Panc1 (cell line): ENCODE measurements around the gene GRIA3. TPM values are rescaled to one million over a fixed set of nuclear protein-coding genes. Genes with fewer than 3 reads are reported as not detected.
"Not testable (repeated sequence)": the region's sequence is repeated elsewhere in the genome, so short reads cannot be mapped to it uniquely, and the experiment has no call there.

Experiments
- ATAC-seq: fragments of 200-7000 bp; cut with Tn5 transposase; 2 replicates; pipeline ENCODE4 v1.9.1; 2020; ENCODE audit warnings: mild to moderate bottlenecking, moderate library complexity
- BruUV-seq: library from RNA; stranded (reverse); fragments of 400-500 nt; replicated peaks from 2 replicates; lab custom pipeline; 2021; lab: Mats Ljungman, UMichigan
- CTCF ChIA-PET: fragments of 300-600 bp; sonication (Branson Sonifier 250); formaldehyde crosslinking; loops from one replicate; lab custom pipeline; 2022; ENCODE audit warnings: antibody characterized with exemption; lab: Charles Lee
- POLR2A ChIA-PET: fragments of 300-600 bp; sonication (Branson Sonifier 250); formaldehyde crosslinking; loops from one replicate; lab custom pipeline; 2022; ENCODE audit warnings: antibody characterized with exemption; lab: Charles Lee
- DNase-seq: peaks from one replicate; pipeline ENCODE4 v3.0.0-alpha.2; 2010; ENCODE audit warnings: low read depth, low spot score
- H3K27ac ChIP-seq: 2 replicates; pipeline ENCODE4 v1.5.1; 2011; ENCODE audit warnings: mild to moderate bottlenecking, low read length, inconsistent platforms
- H3K27me3 ChIP-seq: fragments of 200-500 bp; sonication (Bioruptor generic); 2 replicates; pipeline ENCODE4 v1.6.0; 2014; ENCODE audit warnings: low read length, inconsistent platforms; ENCODE audit not compliant: control insufficient read depth, insufficient read depth
- H3K36me3 ChIP-seq: fragments of 200-500 bp; sonication (Bioruptor generic); 2 replicates; pipeline ENCODE4 v1.5.1; 2014; ENCODE audit warnings: inconsistent platforms, mild to moderate bottlenecking, low read length, moderate library complexity; ENCODE audit not compliant: control insufficient read depth, insufficient read depth
- H3K4me1 ChIP-seq: 2 replicates; pipeline ENCODE4 v1.5.1; 2011; ENCODE audit warnings: inconsistent platforms, mild to moderate bottlenecking, low read length, moderate library complexity; ENCODE audit not compliant: control insufficient read depth, insufficient read depth
- H3K4me3 ChIP-seq, 2 experiments: 2 replicates each; pipeline ENCODE4 v1.5.1; 2011 to 2012; ENCODE audit warnings: low read depth in 2 of 2, low read length in 2 of 2, mild to moderate bottlenecking in 2 of 2, inconsistent platforms in 1 of 2, moderate library complexity in 1 of 2
- H3K9me3 ChIP-seq: fragments of 200-500 bp; sonication (Bioruptor generic); 2 replicates; pipeline ENCODE4 v1.5.1; 2014; ENCODE audit warnings: low read depth, mild to moderate bottlenecking, inconsistent platforms, low read length, moderate library complexity; ENCODE audit not compliant: control insufficient read depth, insufficient read depth
- CTCF ChIP-seq: fragments of 450-650 bp; IDR thresholded peaks from 2 replicates; pipeline ENCODE4 v1.5.1; 2017; ENCODE audit warnings: mild to moderate bottlenecking
- POLR2AphosphoS5 ChIP-seq: IDR thresholded peaks from 2 replicates; pipeline ENCODE4 v1.6.1; 2012; ENCODE audit warnings: mild to moderate bottlenecking, low read depth, low read length, moderate library complexity
- REST ChIP-seq, 2 experiments: IDR thresholded peaks; 2 replicates each; pipeline ENCODE4 v1.6.1; 2011 to 2012; ENCODE audit warnings: low read depth in 2 of 2, control low read depth in 1 of 2, low read length in 1 of 2, mild to moderate bottlenecking in 1 of 2, moderate library complexity in 1 of 2; ENCODE audit not compliant: insufficient read depth in 1 of 2
- SIN3A ChIP-seq: IDR thresholded peaks from 2 replicates; pipeline ENCODE4 v1.6.1; 2012; ENCODE audit warnings: low read depth, mild to moderate bottlenecking, low read length, moderate library complexity, borderline replicate concordance; ENCODE audit not compliant: insufficient read depth
- TCF7L2 ChIP-seq: IDR thresholded peaks from 2 replicates; pipeline ENCODE4 v1.6.1; 2011; ENCODE audit warnings: mild to moderate bottlenecking, low read depth, low read length, inconsistent platforms
- in situ Hi-C: cut with HindIII; loops from 2 replicates; pipeline ENCODE4 v1.10.0; 2016; ENCODE audit warnings: low sequenced_read_pairs, low pct_unique_long_range_greater_than_20kb
- intact Hi-C: fragments of 100-400 bp; cut with micrococcal nuclease; formaldehyde crosslinking; loops from one replicate; pipeline ENCODE4 v1.10.0; 2022; ENCODE audit not compliant: unreplicated experiment
- total RNA-seq: library from RNA; stranded (reverse); gene quantifications from one replicate; pipeline ENCODE4 v1.2.1, GENCODE V29; 2021; ENCODE audit not compliant: unreplicated experiment

The GRIA3 gene
- total RNA-seq, 1 experiment from 2014 or later, result not detected

- intact Hi-C loops (no loop called here), in situ Hi-C loops (no loop called here)
- Histone ChIP-seq H3K4me1 (no peaks in the 10 kb centered on the region), H3K27me3 (no peaks in the 10 kb centered on the region), H3K4me3 (no peak overlapping the region), H3K9me3 (no peaks in the 10 kb centered on the region), H3K36me3 (no peaks in the 10 kb centered on the region), H3K27ac (no peak overlapping the region)
- TF ChIP-seq TCF7L2 (no peak), SIN3A (no peak), REST (IDR thresholded peaks at IDR 0.05; ENCODE audit: insufficient read depth in 1 of 2, low read depth in 2 of 2, low read length in 1 of 2) (no peak), POLR2AphosphoS5 (no peak), CTCF (no peak)
- BruUV-seq, result no TSS peak
- ChIA-PET POLR2A (no interaction called here), CTCF (no interaction called here)
- DNase-seq (no peak), ATAC-seq (no peak)
Measured at GRCh38 chrX:123432361-123433150, 248.5 kb downstream of the GRIA3 start.

- Histone ChIP-seq H3K36me3 (no peaks in the 10 kb centered on the region), H3K27ac (no peak overlapping the region), H3K4me3 (no peak overlapping the region), H3K4me1 (no peaks in the 10 kb centered on the region), H3K9me3 (no peaks in the 10 kb centered on the region), H3K27me3 (no peaks in the 10 kb centered on the region)
- ChIA-PET POLR2A (interaction anchor here (0.6 kb wide), 1 partner anchor 59 kb away, joined by 6 read pairs; no protein-coding TSS in a partner anchor), CTCF (no interaction called here)
- in situ Hi-C loops (no loop called here), intact Hi-C loops (no loop called here)
- DNase-seq, result no peak
- no peak for ATAC-seq
- no TSS peak for BruUV-seq
- TF ChIP-seq CTCF, result no peak
- TF ChIP-seq SIN3A, result no peak
- TF ChIP-seq REST (IDR thresholded peaks at IDR 0.05; ENCODE audit: insufficient read depth in 1 of 2, low read depth in 2 of 2, low read length in 1 of 2), result no peak
- no peak for TF ChIP-seq TCF7L2
- TF ChIP-seq POLR2AphosphoS5, result no peak
Measured at GRCh38 chrX:123436512-123437136, 252.5 kb downstream of the GRIA3 start.

GRCh38 chrX:123439926-123440325 is 255.8 kb downstream of the GRIA3 start:
- H3K4me1 ChIP-seq, BruUV-seq, POLR2A ChIA-PET, H3K4me3 ChIP-seq, intact Hi-C loops, in situ Hi-C loops, CTCF ChIA-PET, ATAC-seq, DNase-seq, H3K9me3 ChIP-seq, H3K27me3 ChIP-seq, H3K27ac ChIP-seq, H3K36me3 ChIP-seq: not testable (repeated sequence)
